Lung (tissue), 12 donors: ENCODE measurements around the gene KCNMA1. TPM values are rescaled to one million over a fixed set of nuclear protein-coding genes. Genes with fewer than 3 reads are reported as not detected.

ENCODE experiments used
- ATAC-seq: fragments of 200-7000 bp; cut with Tn5 transposase; one replicate; pipeline ENCODE4 v1.9.1; 2020; ENCODE audit warnings: moderate number of reproducible peaks; ENCODE audit not compliant: insufficient read depth, low FRiP score
- DNase-seq, 3 donors: peaks; one replicate each; pipeline ENCODE4 v3.0.0-alpha.2; 2013 to 2017
- H3K27ac ChIP-seq, 2 donors: one replicate each; pipeline ENCODE4 v1.5.1; 2013; ENCODE audit warnings: mild to moderate bottlenecking in 2 of 2, moderate library complexity in 2 of 2, control low read depth in 1 of 2, inconsistent platforms in 1 of 2, low read depth in 1 of 2, low read length in 1 of 2
- H3K27me3 ChIP-seq, 3 donors: one replicate each; pipeline ENCODE4 v1.5.1; 2013; ENCODE audit warnings: low read length in 2 of 3; ENCODE audit not compliant: control insufficient read depth in 3 of 3, insufficient read depth in 3 of 3
- H3K36me3 ChIP-seq, 4 donors: one replicate each; pipeline ENCODE4 v1.5.1; 2013; ENCODE audit warnings: low read length in 4 of 4, mild to moderate bottlenecking in 1 of 4, moderate library complexity in 1 of 4; ENCODE audit not compliant: control insufficient read depth in 4 of 4, insufficient read depth in 4 of 4
- H3K4me1 ChIP-seq, 5 donors: one replicate each; pipeline ENCODE4 v1.5.1; 2013; ENCODE audit warnings: low read length in 5 of 5, mild to moderate bottlenecking in 2 of 5, moderate library complexity in 1 of 5; ENCODE audit not compliant: control insufficient read depth in 5 of 5, insufficient read depth in 5 of 5
- H3K4me3 ChIP-seq: one replicate; pipeline ENCODE4 v1.5.1; 2013; ENCODE audit warnings: mild to moderate bottlenecking, control low read depth, moderate library complexity
- H3K9ac ChIP-seq, 2 donors: one replicate each; pipeline ENCODE4 v1.5.1; 2013; ENCODE audit warnings: low read length in 2 of 2, control low read depth in 1 of 2; ENCODE audit not compliant: insufficient read depth in 1 of 2
- H3K9me3 ChIP-seq, 4 donors: one replicate each; pipeline ENCODE4 v1.5.1; 2013; ENCODE audit warnings: low read length in 3 of 4, mild to moderate bottlenecking in 1 of 4, moderate library complexity in 1 of 4; ENCODE audit not compliant: control insufficient read depth in 4 of 4, insufficient read depth in 3 of 4
- WGBS, 2 donors: extraction: QIAGEN DNeasy Blood & Tissue Kit; methylation state at CpG; one replicate each; pipeline ENCODE4 v1.1.7; 2013; 5-methylcytosine and 5-hydroxymethylcytosine counted together
- polyA plus RNA-seq, 2 donors: library from polyadenylated mRNA; stranded (reverse); fragments of 200-250 nt; gene quantifications; one replicate each; pipeline ENCODE4 v1.2.1, GENCODE V29; 2013
- total RNA-seq, 2 donors: library from RNA; depleted of rRNA in 1 of 2; stranded (reverse); fragments of >200 nt in 1 of 2; gene quantifications; one replicate each; pipeline ENCODE4 v1.2.1, GENCODE V29; 2014 to 2021
- TF ChIP-seq, protein P1 (sequence below): IDR thresholded peaks from 2 replicates; pipeline ENCODE4 v1.5.1; 2012; ENCODE audit warnings: mild to moderate bottlenecking; ENCODE audit errors: control extremely low read depth, extremely low read depth
- donor health status: control.
- donor health status: control.
- donor health status: Bipolar disorder and iron deficiency.
- donor health status: healthy.
- donor health status: DM: yes; HTN: yes; CAD: no.

KCNMA1 gene
- total and polyA plus RNA-seq, 4 donors: 3.8 to 13.0 (median 5.5) TPM

- H3K9me3 ChIP-seq: no peaks in the 10 kb centered on the region
- no peak for ATAC-seq
- H3K4me3 ChIP-seq: no peak overlapping the region
- TF ChIP-seq, protein P1, sequence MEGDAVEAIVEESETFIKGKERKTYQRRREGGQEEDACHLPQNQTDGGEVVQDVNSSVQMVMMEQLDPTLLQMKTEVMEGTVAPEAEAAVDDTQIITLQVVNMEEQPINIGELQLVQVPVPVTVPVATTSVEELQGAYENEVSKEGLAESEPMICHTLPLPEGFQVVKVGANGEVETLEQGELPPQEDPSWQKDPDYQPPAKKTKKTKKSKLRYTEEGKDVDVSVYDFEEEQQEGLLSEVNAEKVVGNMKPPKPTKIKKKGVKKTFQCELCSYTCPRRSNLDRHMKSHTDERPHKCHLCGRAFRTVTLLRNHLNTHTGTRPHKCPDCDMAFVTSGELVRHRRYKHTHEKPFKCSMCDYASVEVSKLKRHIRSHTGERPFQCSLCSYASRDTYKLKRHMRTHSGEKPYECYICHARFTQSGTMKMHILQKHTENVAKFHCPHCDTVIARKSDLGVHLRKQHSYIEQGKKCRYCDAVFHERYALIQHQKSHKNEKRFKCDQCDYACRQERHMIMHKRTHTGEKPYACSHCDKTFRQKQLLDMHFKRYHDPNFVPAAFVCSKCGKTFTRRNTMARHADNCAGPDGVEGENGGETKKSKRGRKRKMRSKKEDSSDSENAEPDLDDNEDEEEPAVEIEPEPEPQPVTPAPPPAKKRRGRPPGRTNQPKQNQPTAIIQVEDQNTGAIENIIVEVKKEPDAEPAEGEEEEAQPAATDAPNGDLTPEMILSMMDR: no peak
- no peak overlapping the region for H3K9ac ChIP-seq
- 66 to 93% methylated on average over 4 of the region's 4 CpGs for WGBS, 2 donors
- no peak overlapping the region for H3K27ac ChIP-seq
- H3K27me3 ChIP-seq: peaks cover 0 to 5% (median 0%) of the 10 kb centered on the region in 3 donors
- no peaks in the 10 kb centered on the region for H3K36me3 ChIP-seq
- H3K4me1 ChIP-seq: peaks cover 0 to 1% (median 0%) of the 10 kb centered on the region in 5 donors
- DNase-seq: no peak
Measured at GRCh38 chr10:77381750-77382149, 255.9 kb downstream of the KCNMA1 start.

- 89% methylated on average over 1 of the region's 1 CpG for WGBS, 2 donors
- Histone ChIP-seq H3K4me3 (no peak overlapping the region), H3K27me3 (peaks cover 0 to 2% (median 0%) of the 10 kb centered on the region in 3 donors), H3K36me3 (no peaks in the 10 kb centered on the region), H3K27ac (no peak overlapping the region), H3K4me1 (peaks cover 0 to 1% (median 0%) of the 10 kb centered on the region in 5 donors), H3K9ac (no peak overlapping the region), H3K9me3 (no peaks in the 10 kb centered on the region)
- DNase-seq: no peak
- no peak for ATAC-seq
- TF ChIP-seq, protein P1: no peak
Measured at GRCh38 chr10:77380723-77381122, 256.9 kb downstream of the KCNMA1 start.

DNA sequence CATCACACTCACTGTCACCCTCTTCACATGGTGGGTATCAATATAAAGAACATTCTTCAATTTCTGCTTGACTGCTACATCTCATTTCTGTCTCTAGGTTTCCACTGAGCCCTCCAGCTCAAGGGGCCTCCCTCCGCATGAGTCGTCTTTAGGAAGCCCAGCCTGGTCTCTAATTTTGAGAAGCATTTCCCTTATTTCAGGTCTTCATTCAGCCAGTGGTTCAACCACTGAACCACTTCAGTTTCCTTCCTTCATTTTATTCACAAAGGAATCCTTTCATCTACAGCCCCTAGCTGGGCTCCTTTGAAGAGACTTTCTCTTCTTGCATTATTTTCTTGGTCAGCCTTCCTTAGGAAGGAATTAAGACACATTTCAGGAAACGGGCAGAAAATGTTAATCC is 257.4 kb downstream of the KCNMA1 start:
- Histone ChIP-seq H3K4me3 (no peak overlapping the region), H3K36me3 (no peaks in the 10 kb centered on the region), H3K27ac (no peak overlapping the region), H3K9me3 (no peaks in the 10 kb centered on the region), H3K4me1 (peaks cover 0 to 1% (median 0%) of the 10 kb centered on the region in 5 donors), H3K9ac (no peak overlapping the region), H3K27me3 (peaks cover 0 to 2% (median 0%) of the 10 kb centered on the region in 3 donors)
- TF ChIP-seq, protein P1: no peak
- no peak for ATAC-seq
- no peak for DNase-seq
- 22 to 54% methylated on average over 3 of the region's 3 CpGs for WGBS, 2 donors
